Measurements from ENCODE around the gene CDH4.

Gene CDH4

DNA sequence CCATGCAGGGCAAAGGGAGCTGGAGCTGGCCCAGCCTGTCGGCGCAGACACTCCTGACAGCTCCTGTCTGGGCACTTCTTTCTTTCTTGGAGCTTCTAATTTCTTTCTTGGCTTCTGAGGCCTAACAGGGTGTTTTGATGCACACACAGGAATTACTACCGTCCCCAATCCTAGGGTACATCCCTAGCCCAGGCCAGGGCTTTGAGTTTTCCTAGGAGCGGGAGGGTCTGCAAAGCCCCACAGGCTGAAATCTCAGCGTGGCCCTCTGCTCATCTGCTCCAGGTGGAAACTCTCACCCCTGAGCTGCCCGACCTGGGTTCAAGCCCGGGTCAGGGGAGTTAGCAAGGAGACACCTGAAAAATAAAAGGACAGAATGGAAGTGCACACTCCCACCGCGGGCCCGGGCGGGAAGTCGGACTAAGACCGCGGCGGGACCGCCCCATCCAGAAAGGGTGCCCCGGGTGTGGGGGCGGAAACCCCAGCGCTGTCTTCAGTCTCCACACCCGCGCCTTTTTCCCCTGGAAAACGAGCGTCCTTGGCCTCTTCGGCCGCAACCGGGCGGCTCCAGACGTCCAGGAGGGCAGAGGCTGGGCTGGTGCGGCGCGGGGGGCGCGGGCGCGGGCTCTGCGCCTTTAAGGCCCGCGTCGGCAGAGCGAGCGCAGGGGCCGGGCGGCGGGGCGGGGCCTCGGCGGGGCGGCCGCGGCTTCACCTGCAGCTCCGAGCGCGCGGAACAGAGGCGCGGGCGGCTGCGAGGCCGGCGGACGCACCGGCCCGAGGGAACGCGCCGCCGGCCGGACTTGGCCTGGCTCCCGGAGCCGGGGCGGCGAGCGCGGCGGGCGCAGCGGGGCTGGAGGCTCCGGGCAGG, at the start of gene CDH4:
TSS of gene CDH4 (plus strand) at position 733 of the 865 bp plus-strand sequence.
- DNase-seq = no peak

DNA sequence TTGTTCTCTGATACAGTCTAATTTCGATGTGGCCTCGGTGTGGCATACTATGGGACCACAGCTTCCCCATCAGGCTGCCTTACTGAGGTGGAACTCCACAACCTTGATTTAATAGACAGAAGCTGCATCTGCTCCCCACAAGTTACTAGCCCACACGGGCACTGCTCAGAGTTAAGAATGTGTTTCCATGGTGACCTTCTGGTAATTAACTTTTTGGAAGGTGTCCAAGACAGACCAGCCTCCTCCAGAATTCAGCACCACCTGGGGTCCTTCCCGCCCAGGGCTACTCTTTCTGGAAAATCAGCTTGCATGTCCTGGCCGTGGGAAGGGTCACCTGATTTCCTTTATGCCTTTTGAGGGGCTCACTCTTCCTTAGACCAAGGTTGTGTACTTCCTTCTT, 48.7 kb upstream of the CDH4 start:
- DNase-seq = no peak

DNA sequence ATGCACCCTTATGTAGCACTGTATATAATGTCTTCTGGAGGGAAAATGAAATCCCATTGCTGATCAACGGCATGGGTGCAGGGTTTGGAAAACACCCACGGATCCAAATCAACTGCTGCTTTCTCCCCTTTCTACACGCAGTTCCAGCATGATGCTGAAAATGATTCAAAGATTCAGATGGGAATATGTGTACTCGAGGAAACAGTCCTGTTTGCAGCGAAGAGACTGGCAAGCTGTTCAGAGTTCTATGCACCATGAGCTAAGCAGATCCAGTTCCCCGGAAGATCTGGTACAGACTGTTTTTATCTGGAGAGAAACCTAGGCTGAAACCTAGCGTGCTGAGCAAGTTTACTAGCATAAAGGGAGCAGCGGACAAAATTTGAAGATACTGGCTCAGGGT, 47.9 kb upstream of the CDH4 start:
- no peak for DNase-seq

DNA sequence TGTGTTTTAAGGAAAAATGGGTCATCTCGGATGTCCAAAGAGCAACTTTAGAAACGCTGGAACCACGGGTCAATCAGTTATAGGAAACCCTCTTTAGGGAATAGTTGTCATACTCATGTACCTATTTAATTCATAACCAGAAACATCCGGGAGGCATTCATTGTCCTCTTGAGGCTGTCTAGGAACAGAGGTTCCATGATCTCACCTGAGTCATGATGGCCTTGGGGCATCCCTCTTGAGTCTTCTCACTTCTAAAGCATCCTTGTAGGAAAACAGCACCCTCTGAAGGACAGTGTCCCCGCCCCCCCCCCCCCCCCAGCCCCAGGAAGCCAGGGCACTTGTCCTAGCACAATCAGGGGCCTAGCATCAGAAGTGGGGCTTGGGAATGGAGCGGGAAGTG, 46.3 kb upstream of the CDH4 start:
- no peak for DNase-seq

DNA sequence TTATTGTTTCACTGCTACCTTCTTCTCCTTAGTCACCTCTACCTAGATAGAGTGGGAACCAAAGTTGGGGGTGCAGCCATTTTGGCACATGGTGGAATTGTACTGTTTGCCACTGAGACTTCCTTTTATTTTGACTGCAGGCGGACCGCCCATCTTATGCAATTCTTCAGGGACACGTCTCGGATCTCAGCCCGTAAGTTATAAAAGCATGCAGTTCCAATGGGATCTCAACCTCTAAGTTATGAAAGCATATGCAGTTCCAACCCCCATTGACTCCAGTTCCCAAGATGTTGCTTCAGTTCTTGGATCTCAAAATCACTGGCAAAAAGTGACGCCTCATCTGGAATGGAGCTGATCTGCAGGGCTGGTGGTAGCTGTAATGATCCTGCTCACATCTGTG, 41.2 kb upstream of the CDH4 start:
- DNase-seq = no peak

DNA sequence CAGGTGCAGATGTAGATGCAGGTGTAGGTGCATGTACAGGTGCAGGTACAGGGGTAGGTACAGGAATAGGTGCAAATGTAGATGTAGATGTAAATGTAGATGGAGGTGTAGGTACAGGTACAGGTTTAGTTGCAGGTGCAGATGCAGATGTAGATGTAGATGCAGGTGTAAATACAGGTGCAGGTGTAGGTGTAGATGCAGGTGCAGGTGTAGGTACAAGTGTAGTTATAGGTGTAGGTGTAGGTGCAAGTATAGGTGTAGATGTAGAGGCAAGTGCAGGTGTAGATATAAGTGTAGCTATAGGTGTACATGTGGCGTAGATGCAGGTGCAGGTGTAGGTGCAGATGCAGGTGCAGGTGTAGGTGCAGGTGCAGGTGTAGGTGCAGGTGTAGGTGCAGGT, 34.2 kb upstream of the CDH4 start:
- no peak for DNase-seq

DNA sequence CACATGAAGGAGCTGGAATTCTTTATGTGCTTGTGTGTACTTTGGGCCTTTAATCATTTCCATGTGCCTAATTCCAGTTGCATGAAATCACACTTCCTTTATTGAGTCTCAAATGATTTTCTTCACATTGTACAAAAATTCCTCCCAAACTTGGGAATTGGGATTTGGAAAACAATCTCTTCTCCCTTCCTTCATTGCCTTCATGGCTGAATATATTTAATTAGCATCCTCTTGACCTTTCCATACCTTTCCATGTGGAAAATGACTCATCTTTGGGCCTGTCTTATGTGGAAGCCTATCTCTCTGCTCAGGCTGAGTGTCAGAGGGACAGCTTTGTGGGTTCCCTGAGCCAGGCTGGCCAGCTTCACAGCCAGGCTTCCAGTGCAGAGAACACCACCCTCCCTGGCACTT, 33.0 kb upstream of the CDH4 start:
- DNase-seq = no peak

DNA sequence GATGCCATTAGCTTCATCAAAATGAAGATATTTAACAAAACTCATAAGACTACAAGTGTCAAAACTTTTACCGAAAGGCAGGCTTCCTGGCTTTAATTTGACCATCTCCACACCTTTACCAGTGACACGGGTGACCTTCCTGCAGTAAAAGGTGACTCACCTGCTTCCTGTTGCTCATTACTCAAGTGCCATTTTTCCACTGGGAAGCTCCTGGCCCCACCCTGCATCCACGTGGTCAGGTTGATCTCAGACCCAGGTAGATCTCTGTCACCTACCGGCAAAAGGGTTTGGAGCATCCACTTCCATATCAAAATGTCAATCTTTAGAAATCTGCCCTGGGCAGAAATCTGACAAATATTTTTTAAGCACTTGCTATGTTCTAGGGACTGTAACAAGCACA, 31.9 kb upstream of the CDH4 start:
- DNase-seq = no peak

DNA sequence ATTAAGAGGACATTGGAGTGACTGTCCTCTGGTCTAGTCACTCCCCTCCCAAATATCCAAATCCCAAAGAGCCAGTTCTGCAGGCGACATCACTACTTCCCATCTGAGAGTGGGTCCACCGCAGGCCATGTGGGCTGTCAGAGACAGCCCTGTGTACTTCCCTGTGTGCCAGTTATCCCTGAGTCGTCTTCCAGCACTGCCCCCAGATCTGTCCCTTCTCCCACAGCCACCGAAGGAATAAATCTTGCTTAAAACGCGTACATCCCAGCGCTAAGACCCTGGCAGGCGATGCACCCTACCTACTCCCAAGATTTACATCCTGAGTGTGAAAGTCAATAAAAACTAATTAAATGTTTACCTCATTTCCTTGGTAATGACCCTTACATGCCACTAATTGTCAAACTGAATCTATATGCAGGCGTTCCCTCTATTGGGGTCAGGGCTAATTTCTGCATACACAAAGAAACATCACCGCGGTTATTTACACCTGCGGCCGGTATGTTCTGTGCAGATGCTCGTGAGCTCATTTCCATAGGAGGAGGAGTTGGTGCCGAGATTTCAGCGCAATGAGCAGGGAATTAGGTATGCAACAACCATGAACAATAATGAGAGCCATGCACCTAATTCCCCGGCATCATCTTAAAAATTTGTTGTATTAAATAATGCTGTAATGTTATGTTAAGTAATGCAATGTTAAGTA, 31.3 kb upstream of the CDH4 start:
- DNase-seq = no peak

DNA sequence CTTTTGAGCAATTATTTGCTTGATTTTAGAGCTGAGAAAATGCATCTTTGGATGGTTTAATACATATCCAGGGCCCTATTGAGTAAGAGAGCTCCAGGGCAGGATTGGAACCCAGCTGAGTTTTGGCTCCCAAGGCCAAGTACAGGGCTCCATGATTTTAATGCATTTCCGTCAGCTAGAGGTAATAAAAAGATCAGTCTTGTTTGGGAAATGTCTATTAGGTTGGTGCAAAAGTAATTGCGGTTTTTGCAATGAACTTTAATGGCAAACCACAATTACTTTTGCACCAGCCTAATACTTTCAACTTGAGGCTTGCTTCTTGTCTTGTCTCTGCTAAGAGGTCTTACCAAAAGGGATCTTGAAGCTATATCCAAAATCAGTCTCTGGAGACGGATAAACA, 29.4 kb upstream of the CDH4 start:
- DNase-seq = no peak

DNA sequence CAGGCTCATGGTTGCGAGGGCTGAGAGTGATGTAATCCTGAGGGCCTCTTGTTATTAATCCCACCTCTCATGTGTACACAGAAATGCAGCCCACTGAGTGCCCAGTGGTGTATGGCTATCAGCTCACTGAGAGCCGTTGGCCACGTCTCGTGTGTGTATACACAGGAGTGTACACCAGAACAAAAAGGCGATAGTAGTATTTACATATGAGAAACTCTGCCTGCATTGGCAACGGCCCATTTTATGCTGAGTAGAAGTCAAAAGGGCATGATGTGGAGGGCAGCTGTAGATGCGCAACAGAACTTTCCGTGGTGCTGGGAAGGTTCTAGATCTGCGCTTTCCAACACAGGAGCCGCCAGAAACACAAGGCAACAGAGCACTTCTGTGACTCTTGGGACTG, 28.9 kb upstream of the CDH4 start:
- no peak for DNase-seq

DNA sequence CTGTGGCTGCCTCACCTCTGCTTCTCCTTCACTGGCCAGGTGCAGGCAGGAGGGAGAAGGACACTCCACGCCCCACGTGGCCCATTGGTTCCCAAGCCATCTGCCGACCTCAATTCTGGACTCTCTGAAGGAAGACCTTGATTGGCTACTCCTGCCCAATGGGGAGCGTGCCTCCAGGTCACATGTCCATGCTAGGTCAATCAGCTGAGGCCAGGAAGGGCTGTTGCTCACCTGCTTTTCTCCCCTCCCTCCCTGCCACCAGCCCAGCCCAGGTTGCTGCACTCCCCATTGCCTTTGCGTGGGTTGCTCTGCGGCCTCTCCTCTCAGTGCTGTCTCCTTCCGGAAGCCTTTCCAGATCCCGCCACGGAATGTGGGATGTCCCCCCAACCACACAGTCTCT, 21.9 kb upstream of the CDH4 start:
- no peak for DNase-seq

DNA sequence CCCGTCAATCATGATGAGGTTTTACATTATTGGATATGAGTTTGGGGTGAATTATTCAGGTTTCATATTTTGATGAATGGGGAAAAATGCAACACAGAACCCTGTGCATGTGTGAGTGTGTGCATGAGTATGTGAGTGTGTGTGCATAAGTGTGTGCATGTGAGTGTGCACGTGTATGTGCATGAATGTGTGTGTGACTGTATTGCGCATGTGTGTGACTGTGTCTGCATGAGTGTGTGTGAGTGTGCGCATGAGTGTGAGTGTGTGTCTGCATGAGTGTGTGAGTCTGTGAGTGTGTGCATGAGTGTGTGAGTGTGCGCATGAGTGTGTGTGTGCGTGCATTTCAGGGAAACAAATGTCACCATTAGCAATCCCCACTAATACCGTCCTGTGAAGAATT, 18.5 kb upstream of the CDH4 start:
- no peak for DNase-seq

DNA sequence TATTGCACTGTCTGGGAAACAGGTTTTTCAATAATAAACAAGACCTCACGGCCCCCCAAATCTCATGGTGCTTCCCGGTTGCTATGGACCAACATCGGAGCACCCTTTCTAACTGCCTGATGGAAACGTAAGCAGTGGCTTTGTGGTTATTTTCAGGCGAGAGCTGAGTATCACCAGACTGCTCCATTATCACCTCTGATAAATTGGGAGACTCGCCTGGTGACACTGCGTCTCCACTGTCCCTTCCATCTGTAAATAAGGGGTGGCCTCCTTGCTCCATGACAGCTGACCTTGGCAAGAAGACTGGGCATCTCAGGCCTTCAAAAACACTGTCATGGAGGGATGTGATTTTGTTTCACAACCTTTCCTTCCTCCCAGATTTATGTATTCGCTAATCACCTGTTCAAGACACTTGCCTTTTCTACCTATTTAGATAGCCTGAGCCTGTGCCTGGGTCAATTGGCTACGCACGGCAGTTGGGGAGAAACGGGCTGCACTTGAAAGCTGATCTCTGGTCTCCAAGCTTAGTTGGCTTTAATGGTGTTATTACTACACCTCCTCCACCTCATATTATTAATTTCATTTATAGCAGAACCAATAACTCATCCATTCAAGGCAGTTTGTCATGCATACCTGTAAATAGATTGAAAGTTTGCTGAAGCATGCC, 17.7 kb upstream of the CDH4 start:
- no peak for DNase-seq

DNA sequence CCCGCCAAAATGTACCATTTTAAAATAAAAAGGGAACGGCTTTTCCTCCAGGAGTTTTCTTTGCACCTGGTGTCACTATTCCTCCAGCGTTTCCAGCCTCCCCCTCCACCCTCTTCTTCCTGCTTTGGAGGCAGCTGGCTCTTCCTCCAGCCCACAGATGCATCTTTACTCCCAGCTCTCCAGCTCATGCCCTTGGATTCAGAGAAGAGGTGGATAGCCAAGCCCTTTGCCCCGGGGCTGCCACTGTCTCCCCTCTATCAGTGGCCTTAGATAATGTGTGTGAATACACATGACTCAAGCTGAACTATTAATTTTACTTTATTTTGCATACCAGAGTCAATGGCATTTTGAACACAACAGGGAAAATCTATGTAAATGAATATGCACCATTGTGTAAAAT, 15.3 kb upstream of the CDH4 start:
- no peak for DNase-seq

DNA sequence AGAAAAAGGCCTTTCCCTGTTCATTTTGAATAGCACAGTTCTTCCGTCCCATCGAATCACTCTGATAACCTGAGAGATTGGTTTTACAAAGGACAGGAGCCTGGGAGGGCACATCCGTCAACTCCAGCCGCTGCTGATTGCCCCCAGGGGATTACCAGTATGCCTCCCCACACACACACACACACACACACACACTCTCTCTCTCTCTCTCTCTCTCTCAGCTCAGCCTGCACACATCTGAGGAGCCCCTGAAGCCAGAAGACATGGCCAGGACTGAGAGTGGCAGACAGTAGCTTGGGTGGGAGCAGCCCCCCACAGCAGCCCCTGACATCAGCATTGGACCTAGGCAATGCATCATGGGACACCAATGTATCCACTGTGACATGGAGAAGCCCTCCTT, 13.2 kb upstream of the CDH4 start:
- no peak for DNase-seq

DNA sequence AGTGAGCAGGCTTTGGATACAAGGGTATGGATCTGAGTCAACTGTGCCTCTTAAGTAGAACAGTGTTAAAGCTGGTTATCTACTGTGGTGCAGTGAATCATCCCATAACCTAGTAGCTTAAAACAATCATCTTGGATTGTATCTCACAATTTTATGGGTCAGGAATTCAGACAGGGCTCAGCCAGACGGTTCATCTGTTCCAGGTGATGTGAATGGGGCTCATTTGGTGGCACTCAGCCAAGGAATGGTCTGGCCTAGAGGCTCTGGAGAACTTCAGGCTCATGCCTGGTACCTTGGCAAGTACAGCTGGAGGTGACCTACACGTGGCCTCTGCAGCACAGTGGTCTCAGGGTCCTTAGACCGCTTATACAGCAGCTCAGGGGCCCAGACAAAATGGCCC, 11.2 kb upstream of the CDH4 start:
- DNase-seq = no peak

DNA sequence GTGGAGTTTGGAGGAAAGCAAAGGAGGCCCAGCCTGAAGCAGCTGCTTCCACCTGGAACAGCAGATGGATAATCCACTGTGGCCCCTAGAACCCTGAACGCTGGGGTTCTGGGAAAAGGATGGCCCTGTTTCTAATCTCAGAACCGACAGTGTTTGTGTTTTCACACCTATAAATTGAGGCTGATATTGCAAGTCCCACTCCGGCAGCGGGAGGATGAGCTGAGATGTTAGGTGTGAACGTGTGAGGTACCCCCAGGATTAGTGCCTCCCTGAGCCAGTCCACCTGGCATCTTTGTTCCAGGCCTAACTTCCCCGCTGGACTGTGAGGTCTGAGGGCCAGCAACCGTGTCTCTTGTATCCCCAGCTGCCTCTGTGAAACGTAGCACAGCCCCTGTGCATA, 7.8 kb upstream of the CDH4 start:
- no peak for DNase-seq

DNA sequence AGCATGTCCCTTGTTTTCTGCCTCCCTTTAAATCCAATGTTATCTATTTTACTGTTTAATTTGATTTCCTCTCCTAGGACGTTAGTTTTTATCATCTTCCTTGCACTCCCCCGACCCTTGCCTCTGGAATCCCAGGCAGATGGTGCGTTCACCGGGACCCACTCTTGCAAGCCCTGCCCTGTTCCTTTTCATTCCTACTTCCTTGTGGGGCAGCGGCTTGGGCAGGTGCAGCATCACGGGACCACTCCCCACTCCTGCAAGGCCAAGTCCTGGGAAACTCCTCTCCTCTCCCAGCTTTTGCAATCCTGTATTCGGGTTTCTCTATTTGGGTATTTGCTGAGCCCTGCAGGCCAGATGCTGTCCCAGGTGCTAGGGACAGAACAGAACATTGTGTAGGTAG, 5.8 kb upstream of the CDH4 start:
- DNase-seq = no peak

DNA sequence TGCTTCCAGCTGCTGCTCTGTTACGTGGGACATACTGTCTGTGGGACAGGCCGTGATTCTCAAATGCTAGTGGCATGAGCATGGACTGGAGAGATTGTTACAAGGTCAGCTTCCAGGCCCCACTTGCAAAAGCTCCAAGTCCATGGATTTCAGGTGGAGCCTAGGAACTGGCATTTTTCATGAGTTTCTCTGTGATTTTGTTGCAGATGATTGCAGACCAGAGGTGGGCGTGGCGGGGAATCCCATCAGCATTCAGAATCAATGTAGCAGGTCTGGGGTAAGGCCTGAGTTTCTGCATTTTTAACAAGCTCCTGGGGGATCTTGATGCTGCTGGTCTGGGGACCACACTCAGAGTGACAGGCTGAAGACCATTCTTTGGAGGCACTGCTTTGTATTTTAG, 2.4 kb upstream of the CDH4 start:
- no peak for DNase-seq

DNA sequence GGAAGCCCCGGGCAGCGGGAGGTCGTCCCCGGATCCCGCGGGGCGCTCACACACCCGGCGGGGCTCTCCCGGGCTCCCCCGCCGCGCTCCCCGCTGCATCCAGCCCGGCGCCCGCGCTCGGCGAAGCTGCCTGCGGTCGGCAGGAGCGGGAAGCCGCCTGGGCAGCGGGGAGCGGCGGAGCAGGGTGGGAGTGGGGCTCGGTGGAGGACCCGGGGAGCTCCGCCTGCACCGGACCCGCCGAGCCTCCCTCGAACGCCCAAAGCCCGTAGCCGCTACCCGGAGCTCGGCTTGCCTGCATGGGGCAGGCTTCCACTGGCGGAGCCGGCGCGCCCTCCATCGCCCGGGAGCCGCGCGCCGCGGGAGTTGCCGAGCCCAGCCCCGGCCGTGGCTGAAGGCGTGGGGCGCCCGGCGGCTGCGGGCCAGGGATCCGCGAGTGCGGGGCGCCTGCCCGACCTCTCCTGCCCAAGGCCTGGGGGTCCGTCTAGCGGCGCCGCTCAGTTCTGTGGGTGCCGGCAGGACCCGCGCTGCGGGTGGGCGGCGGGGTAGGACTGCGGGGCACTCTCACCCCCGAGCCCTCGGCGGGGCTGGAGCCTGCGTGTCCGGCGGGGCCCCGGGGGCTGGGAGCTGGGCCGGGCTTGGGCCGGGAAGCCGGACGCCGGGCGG, 671 bp downstream of the CDH4 start:
- DNase-seq = no peak

DNA sequence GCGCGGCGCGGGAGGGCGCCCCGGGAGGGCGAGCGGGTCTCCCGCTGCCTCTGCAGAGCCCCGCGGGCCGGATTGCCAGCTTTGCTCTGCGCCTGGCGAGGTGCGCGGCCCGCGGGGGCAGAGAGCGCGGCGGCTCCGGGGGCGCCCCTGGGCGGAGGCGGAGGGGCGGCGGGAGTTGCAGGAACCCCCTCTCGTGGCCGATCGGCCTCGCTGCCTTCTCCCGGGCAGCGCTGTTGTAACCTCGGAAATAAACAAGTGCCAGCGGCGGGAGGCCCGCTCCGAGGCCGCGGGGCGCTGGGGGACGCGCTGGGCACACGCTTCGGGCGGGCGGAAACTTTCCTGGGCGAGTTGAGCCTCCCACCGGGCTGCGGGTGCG, 1.2 kb downstream of the CDH4 start:
- DNase-seq = no peak

DNA sequence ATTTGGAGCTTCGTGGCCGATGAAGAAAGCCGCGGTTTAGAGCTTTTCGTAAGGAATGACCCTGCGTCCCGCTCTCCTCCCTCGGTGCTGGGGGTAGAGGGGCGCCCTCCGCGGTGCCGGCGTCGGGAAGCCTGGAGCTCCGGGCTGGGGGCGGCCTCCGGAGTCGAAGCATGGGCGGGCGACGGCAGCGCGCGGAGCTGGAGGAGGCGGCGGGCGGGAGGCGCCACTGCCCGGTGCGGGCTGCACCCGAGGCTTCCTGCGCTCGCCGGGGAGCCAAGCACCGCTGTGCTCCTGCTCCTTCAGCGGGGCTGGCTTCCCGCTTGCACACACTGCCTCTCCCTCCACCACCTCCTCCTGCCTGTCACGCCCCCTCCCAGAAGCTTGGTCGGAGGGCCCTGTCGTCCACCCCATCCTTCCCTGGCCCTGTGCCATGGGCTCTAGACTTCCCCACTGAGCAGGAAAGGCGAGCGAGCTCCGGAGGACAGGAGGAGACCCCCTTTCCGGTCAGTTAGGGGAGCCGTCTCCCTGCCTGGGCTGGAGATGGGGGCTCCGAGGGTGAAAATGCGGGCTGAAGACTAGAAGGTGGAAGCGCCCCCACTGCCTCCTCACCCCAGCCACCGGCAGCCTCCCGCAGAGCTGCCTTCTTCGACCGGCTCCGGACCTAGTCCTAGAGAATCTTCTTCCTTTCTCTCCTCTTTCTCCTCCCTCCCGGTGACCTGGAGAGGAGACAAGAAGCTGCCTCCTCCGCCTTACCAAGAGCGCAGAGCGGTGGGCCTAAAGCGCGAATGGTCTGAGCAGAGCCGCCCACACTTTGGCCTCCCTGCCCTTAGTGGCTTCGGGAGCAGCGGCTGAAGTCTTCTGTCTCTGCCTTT, 1.8 kb downstream of the CDH4 start:
- no peak for DNase-seq
